H1 (cell line): ENCODE measurements around the gene DOK6. TPM values are rescaled to one million over a fixed set of nuclear protein-coding genes. Genes with fewer than 3 reads are reported as not detected.

Source experiments
- TBP ChIP-seq: IDR thresholded peaks from 2 replicates; pipeline ENCODE4 v1.6.1; 2011; ENCODE audit warnings: low read depth, low read length, improper control_type of control experiment
- polyA plus RNA-seq, 7 experiments: library from polyadenylated mRNA; depleted of rRNA in 3 of 7; stranded (reverse) in 5 of 7; unstranded in 2 of 7; fragments of >200 nt in 5 of 7; fragments of 200-250 nt in 2 of 7; gene quantifications; 1 replicate in 5 of 7; 2 replicates in 1 of 7; 4 replicates in 1 of 7; pipeline versions ENCODE4 v1.2.1 to v1.2.3, GENCODE V29; 2011 to 2013; ENCODE audit warnings: missing spikeins in 2 of 7, mixed read lengths in 2 of 7
- total RNA-seq: library from RNA; stranded (reverse); fragmentation: NEBNext Ultra II Directional; extraction: Animal tissue kit (Norgen Biotek cat#: 25700); gene quantifications from 2 replicates; pipeline ENCODE4 v1.2.1, GENCODE V29; 2021

The DOK6 gene
- total and polyA plus RNA-seq, 2 of the 8 experiments (the other 6 are each of a cell fraction or from before 2014, with no cell fraction given): 0.33 to 0.50 TPM

- TF ChIP-seq TBP: no peak
- TF ChIP-seq, all 59 proteins: peak for 0
These were observed 296.4 kb downstream of the DOK6 start (continued) for GRCh38 chr18:69697069-69697468.
